Lower lobe of right lung (tissue), 2 donors: ENCODE measurements around the gene OR10S1. TPM values are rescaled to one million over a fixed set of nuclear protein-coding genes. Genes with fewer than 3 reads are reported as not detected.

Source experiments
- ATAC-seq, 2 donors: fragments of 200-7000 bp; cut with Tn5 transposase; one replicate each; pipeline ENCODE4 v1.9.1; 2020 to 2022; ENCODE audit warnings: mild to moderate bottlenecking in 2 of 2, moderate library complexity in 2 of 2
- DNase-seq: peaks from one replicate; pipeline ENCODE4 v3.0.0-alpha.2; 2020
- H3K27ac ChIP-seq: fragments of 200-600 bp; one replicate; pipeline ENCODE4 v1.8.0; 2022
- H3K27me3 ChIP-seq: fragments of 200-600 bp; one replicate; pipeline ENCODE4 v1.8.0; 2022; ENCODE audit warnings: low read depth
- H3K36me3 ChIP-seq: fragments of 200-600 bp; one replicate; pipeline ENCODE4 v1.8.0; 2022; ENCODE audit warnings: mild to moderate bottlenecking
- H3K4me1 ChIP-seq: fragments of 200-600 bp; one replicate; pipeline ENCODE4 v1.8.0; 2022
- H3K4me3 ChIP-seq: fragments of 200-600 bp; one replicate; pipeline ENCODE4 v1.8.0; 2022; ENCODE audit warnings: mild to moderate bottlenecking
- H3K9me3 ChIP-seq: fragments of 200-600 bp; one replicate; pipeline ENCODE4 v1.8.0; 2022
- CTCF ChIP-seq: fragments of 200-600 bp; IDR thresholded peaks from one replicate; pipeline ENCODE4 v1.8.0; 2022; ENCODE audit warnings: antibody characterized with exemption, mild to moderate bottlenecking
- intact Hi-C: fragments of 100-400 bp; cut with DNase I; formaldehyde crosslinking; loops from one replicate; pipeline ENCODE4 v1.11.0; 2022
- total RNA-seq: library from RNA; stranded (reverse); fragmentation: NEBNext Ultra II Directional; extraction: Animal tissue kit (Norgen Biotek cat#: 25700); gene quantifications from one replicate; pipeline ENCODE4 v1.2.1, GENCODE V29; 2021
- donor health status: DM: no; HTN: yes; CAD: no; lungs with severe emphysema.

The OR10S1 gene
- total RNA-seq, 1 donor from 2014 or later, result not detected

- intact Hi-C loops, result no loop called here
- H3K27ac ChIP-seq, result no peak overlapping the region
- DNase-seq, result no peak
- TF ChIP-seq CTCF, result no peak
- ATAC-seq, result no peak
- H3K4me1 ChIP-seq, result no peaks in the 10 kb centered on the region
- H3K9me3 ChIP-seq, result no peaks in the 10 kb centered on the region
- no peaks in the 10 kb centered on the region for H3K27me3 ChIP-seq
- no peak overlapping the region for H3K4me3 ChIP-seq
- no peaks in the 10 kb centered on the region for H3K36me3 ChIP-seq
Measured at GRCh38 chr11:123976770-123977560, 616 bp downstream of the OR10S1 start.

- intact Hi-C loops, result no loop called here
Measured at GRCh38 chr11:123973816-123974215, 3.8 kb downstream of the OR10S1 start.

GRCh38 chr11:123956752-123957151 is 20.8 kb downstream of the OR10S1 start:
- H3K36me3 ChIP-seq, result no peaks in the 10 kb centered on the region
- H3K27me3 ChIP-seq, result no peaks in the 10 kb centered on the region
- no peak overlapping the region for H3K4me3 ChIP-seq
- TF ChIP-seq CTCF, result no peak
- intact Hi-C loops, result no loop called here
- H3K9me3 ChIP-seq, result no peaks in the 10 kb centered on the region
- DNase-seq, result no peak
- no peak for ATAC-seq
- no peak overlapping the region for H3K27ac ChIP-seq
- no peaks in the 10 kb centered on the region for H3K4me1 ChIP-seq

More at GRCh38 chr11:123973816-123974215, 3.8 kb downstream of the OR10S1 start:
- TF ChIP-seq CTCF, result no peak
- Histone ChIP-seq H3K4me1 (no peaks in the 10 kb centered on the region), H3K9me3 (no peaks in the 10 kb centered on the region), H3K27ac (no peak overlapping the region), H3K36me3 (no peaks in the 10 kb centered on the region), H3K27me3 (no peaks in the 10 kb centered on the region), H3K4me3 (no peak overlapping the region)
- no peak for DNase-seq
- ATAC-seq, result no peak

- ATAC-seq, result no peak
- Histone ChIP-seq H3K27ac (no peak overlapping the region), H3K9me3 (no peaks in the 10 kb centered on the region), H3K27me3 (no peaks in the 10 kb centered on the region), H3K4me3 (no peak overlapping the region), H3K36me3 (no peaks in the 10 kb centered on the region), H3K4me1 (no peaks in the 10 kb centered on the region)
- no peak for DNase-seq
- TF ChIP-seq CTCF, result no peak
- intact Hi-C loops, result no loop called here
Measured at GRCh38 chr11:123945132-123945531, 32.4 kb downstream of the OR10S1 start.

- Histone ChIP-seq H3K27me3 (no peaks in the 10 kb centered on the region), H3K9me3 (no peaks in the 10 kb centered on the region), H3K36me3 (no peaks in the 10 kb centered on the region), H3K4me3 (no peak within 1 kb of the TSS), H3K27ac (no peak within 1 kb of the TSS), H3K4me1 (no peaks in the 10 kb centered on the region)
- DNase-seq, result no peak
- no peak for ATAC-seq
- intact Hi-C loops, result no loop called here
- TF ChIP-seq CTCF, result no peak
Measured at GRCh38 chr11:123943738-123944137, 33.8 kb downstream of the OR10S1 start, which contains the start of gene OR6T1. Gene OR6T1 (minus strand): TSS chr11:123943838. CDS start chr11:123943838, 0 bp downstream.
